GM23338 (cell line): ENCODE measurements around the gene MEGF10.

Source experiments
- CTCF ChIP-seq, 2 experiments: fragments of 200-600 bp in 1 of 2; sonication (generic) in 1 of 2; conservative IDR thresholded peaks; 2 replicates each; pipeline versions ENCODE4 v1.5.1 to v1.6.1; 2016 to 2017; ENCODE audit warnings: antibody characterized with exemption in 2 of 2, low read depth in 2 of 2, mild to moderate bottlenecking in 2 of 2, moderate library complexity in 1 of 2
- ETS1 ChIP-seq: IDR thresholded peaks from 2 replicates; pipeline ENCODE4 v1.6.1; 2016; ENCODE audit warnings: antibody characterized with exemption
- EZH2 ChIP-seq: fragments of 200-600 bp; sonication (generic); IDR thresholded peaks from one replicate; pipeline ENCODE4 v1.8.0; 2017; ENCODE audit warnings: antibody characterized with exemption, mild to moderate bottlenecking, low read depth; ENCODE audit not compliant: unreplicated experiment
- EZH2phosphoT487 ChIP-seq: fragments of 200-600 bp; sonication (generic); IDR thresholded peaks from one replicate; pipeline ENCODE4 v1.8.1; 2018; ENCODE audit warnings: antibody characterized with exemption; ENCODE audit not compliant: unreplicated experiment
- JUNB ChIP-seq: IDR thresholded peaks from one replicate; pipeline ENCODE4 v1.6.1; 2016; ENCODE audit warnings: antibody characterized with exemption; ENCODE audit not compliant: unreplicated experiment
- POLR2AphosphoS5 ChIP-seq: IDR thresholded peaks from 2 replicates; pipeline ENCODE4 v1.6.1; 2016; ENCODE audit warnings: antibody characterized with exemption, low read depth
- REST ChIP-seq: IDR thresholded peaks from one replicate; pipeline ENCODE4 v1.6.1; 2018; ENCODE audit warnings: antibody characterized with exemption; ENCODE audit not compliant: unreplicated experiment

- no peak for TF ChIP-seq JUNB
- no peak for TF ChIP-seq POLR2AphosphoS5
- peak; percentile 27 to 63 for TF ChIP-seq CTCF (conservative IDR thresholded peaks at IDR 0.05; ENCODE audit: low read depth in 2 of 2)
- no peak for TF ChIP-seq REST
- no peak for TF ChIP-seq EZH2
- no peak for TF ChIP-seq EZH2phosphoT487
- TF ChIP-seq ETS1 = no peak
Observed at GRCh38 chr5:127299678-127300077, 9.1 kb downstream of the MEGF10 start.
